ENCODE measurements around the gene MRPL40. TPM values are rescaled to one million over a fixed set of nuclear protein-coding genes. Genes with fewer than 3 reads are reported as not detected.

Gene MRPL40
- total and polyA plus RNA-seq, 9 donors, result 25.6 to 40.2 (median 28.6) TPM

- Histone ChIP-seq H3K27ac (ENCODE audit: low read length) (no peak overlapping the region), H3K27me3 (ENCODE audit: control insufficient read depth, insufficient read depth, low read length) (no peaks in the 10 kb centered on the region), H3K9me3 (replicated peaks; ENCODE audit: control insufficient read depth, low read depth, low read length) (no peaks in the 10 kb centered on the region), H3K4me1 (ENCODE audit: control insufficient read depth, insufficient read depth, low read length) (peaks cover 3% of the 10 kb centered on the region), H3K4me3 (ENCODE audit: low read length) (no peak overlapping the region), H3K36me3 (ENCODE audit: control insufficient read depth, insufficient read depth, low read length) (peaks cover 50% of the 10 kb centered on the region)
- DNase-seq, result no peak
- WGBS (ENCODE audit: insufficient coverage), result no CpG with 5 or more reads among the region's 2 CpGs
Measured at GRCh38 chr22:19460036-19460435, 27.7 kb downstream of the MRPL40 start.

- H3K9me3 ChIP-seq (replicated peaks; ENCODE audit: control insufficient read depth, low read depth, low read length), result no peaks in the 10 kb centered on the region
- H3K36me3 ChIP-seq (ENCODE audit: control insufficient read depth, insufficient read depth, low read length), result peaks cover 48% of the 10 kb centered on the region
- H3K4me1 ChIP-seq (ENCODE audit: control insufficient read depth, insufficient read depth, low read length), result peaks cover 3% of the 10 kb centered on the region
- no peak overlapping the region for H3K27ac ChIP-seq (ENCODE audit: low read length)
- no peaks in the 10 kb centered on the region for H3K27me3 ChIP-seq (ENCODE audit: control insufficient read depth, insufficient read depth, low read length)
- no CpG with 5 or more reads among the region's 1 CpG for WGBS (ENCODE audit: insufficient coverage)
- no peak overlapping the region for H3K4me3 ChIP-seq (ENCODE audit: low read length)
- no peak for DNase-seq
Measured at GRCh38 chr22:19461506-19461905, 29.2 kb downstream of the MRPL40 start.

GRCh38 chr22:19463008-19463407 lies 30.7 kb downstream of the MRPL40 start:
- H3K27me3 ChIP-seq (ENCODE audit: control insufficient read depth, insufficient read depth, low read length), result no peaks in the 10 kb centered on the region
- peaks cover 3% of the 10 kb centered on the region for H3K4me1 ChIP-seq (ENCODE audit: control insufficient read depth, insufficient read depth, low read length)
- DNase-seq, result no peak
- peaks cover 50% of the 10 kb centered on the region for H3K36me3 ChIP-seq (ENCODE audit: control insufficient read depth, insufficient read depth, low read length)
- H3K9me3 ChIP-seq (replicated peaks; ENCODE audit: control insufficient read depth, low read depth, low read length), result no peaks in the 10 kb centered on the region
- H3K27ac ChIP-seq (ENCODE audit: low read length), result no peak overlapping the region
- no peak overlapping the region for H3K4me3 ChIP-seq (ENCODE audit: low read length)
- WGBS (ENCODE audit: insufficient coverage), result no CpG with 5 or more reads among the region's 1 CpG

DNA sequence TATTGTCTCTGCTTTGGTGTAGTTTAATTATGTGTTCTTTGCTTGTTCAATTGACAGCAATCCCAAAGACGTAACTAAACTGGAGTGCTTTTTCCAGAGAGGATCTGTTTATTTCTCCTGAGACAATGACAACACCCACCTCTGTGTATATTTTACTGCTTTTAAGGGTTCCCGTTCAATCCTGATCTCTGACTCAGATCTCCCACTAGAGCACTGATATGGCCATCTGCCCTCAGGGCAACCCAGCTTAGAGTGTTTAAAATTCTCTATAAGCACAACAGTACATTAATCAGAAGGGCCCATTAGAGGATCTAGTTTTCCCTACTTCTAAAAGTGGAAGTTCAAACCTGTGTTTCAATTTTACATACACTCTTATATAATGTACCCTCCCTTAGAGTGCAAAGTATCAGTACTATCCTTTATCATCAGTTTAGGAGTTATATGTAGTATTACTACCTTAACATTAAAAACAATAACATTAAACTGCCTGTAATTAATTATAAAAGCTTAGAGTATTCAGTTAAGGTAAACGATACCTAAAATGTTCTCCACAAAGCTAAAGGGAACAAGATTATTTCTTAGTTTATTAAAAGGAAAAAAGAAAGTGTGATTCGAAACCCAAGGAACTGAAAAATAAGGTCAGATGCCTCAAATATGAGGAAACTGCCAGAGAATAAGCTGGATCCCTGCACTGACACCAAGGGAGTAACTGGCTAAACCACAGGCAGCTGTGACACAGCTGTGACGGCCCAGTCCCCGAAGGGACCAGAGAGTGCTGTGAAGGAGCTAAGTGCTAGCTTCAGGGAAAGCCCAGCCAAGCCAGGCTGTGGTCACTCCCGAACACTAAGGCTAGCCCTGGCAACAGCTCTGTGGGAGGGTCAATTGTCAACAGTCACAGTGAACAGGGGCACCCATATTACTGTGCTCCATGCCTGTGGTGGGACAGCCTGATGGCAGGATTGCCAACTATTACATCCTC lies 31.4 kb downstream of the MRPL40 start:
- H3K27ac ChIP-seq (ENCODE audit: low read length), result no peak overlapping the region
- no peaks in the 10 kb centered on the region for H3K9me3 ChIP-seq (replicated peaks; ENCODE audit: control insufficient read depth, low read depth, low read length)
- peaks cover 54% of the 10 kb centered on the region for H3K36me3 ChIP-seq (ENCODE audit: control insufficient read depth, insufficient read depth, low read length)
- no peaks in the 10 kb centered on the region for H3K27me3 ChIP-seq (ENCODE audit: control insufficient read depth, insufficient read depth, low read length)
- 58% methylated on average over 4 of the region's 7 CpGs for WGBS (ENCODE audit: insufficient coverage)
- H3K4me3 ChIP-seq (ENCODE audit: low read length), result no peak overlapping the region
- peaks cover 3% of the 10 kb centered on the region for H3K4me1 ChIP-seq (ENCODE audit: control insufficient read depth, insufficient read depth, low read length)
- DNase-seq, result peak; percentile 27

DNA sequence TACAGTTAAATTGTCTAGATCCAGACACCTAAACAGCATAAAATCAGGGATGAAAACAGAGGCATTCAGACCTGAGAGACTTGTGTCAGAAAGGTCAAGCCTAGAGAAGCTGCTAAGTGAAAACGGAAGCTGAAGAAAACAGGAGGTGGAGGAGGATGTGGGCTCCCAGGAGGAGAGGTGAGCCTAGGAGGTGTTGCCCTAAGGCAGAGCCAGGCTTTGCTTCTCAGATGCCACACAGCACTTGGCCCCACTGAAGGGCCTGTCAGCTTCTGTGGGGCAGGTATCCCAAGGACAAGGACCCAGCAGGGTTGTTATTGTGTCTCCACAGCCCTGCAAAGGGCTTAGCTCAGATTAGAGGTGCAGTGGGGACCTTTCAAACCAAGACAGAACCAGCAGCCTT lies 32.2 kb downstream of the MRPL40 start:
- peaks cover 57% of the 10 kb centered on the region for H3K36me3 ChIP-seq (ENCODE audit: control insufficient read depth, insufficient read depth, low read length)
- H3K27me3 ChIP-seq (ENCODE audit: control insufficient read depth, insufficient read depth, low read length), result no peaks in the 10 kb centered on the region
- no peak for DNase-seq
- no peaks in the 10 kb centered on the region for H3K9me3 ChIP-seq (replicated peaks; ENCODE audit: control insufficient read depth, low read depth, low read length)
- no peak overlapping the region for H3K4me3 ChIP-seq (ENCODE audit: low read length)
- WGBS (ENCODE audit: insufficient coverage), result 83% methylated on average over 1 of the region's 1 CpG
- H3K27ac ChIP-seq (ENCODE audit: low read length), result no peak overlapping the region
- peaks cover 3% of the 10 kb centered on the region for H3K4me1 ChIP-seq (ENCODE audit: control insufficient read depth, insufficient read depth, low read length)

GRCh38 chr22:19464975-19465374 lies 32.6 kb downstream of the MRPL40 start:
- H3K36me3 ChIP-seq (ENCODE audit: control insufficient read depth, insufficient read depth, low read length), result peaks cover 61% of the 10 kb centered on the region
- no peak for DNase-seq
- no peak overlapping the region for H3K27ac ChIP-seq (ENCODE audit: low read length)
- H3K4me1 ChIP-seq (ENCODE audit: control insufficient read depth, insufficient read depth, low read length), result peaks cover 3% of the 10 kb centered on the region
- no peaks in the 10 kb centered on the region for H3K9me3 ChIP-seq (replicated peaks; ENCODE audit: control insufficient read depth, low read depth, low read length)
- 84% methylated on average over 3 of the region's 4 CpGs for WGBS (ENCODE audit: insufficient coverage)
- H3K4me3 ChIP-seq (ENCODE audit: low read length), result no peak overlapping the region
- no peaks in the 10 kb centered on the region for H3K27me3 ChIP-seq (ENCODE audit: control insufficient read depth, insufficient read depth, low read length)

DNA sequence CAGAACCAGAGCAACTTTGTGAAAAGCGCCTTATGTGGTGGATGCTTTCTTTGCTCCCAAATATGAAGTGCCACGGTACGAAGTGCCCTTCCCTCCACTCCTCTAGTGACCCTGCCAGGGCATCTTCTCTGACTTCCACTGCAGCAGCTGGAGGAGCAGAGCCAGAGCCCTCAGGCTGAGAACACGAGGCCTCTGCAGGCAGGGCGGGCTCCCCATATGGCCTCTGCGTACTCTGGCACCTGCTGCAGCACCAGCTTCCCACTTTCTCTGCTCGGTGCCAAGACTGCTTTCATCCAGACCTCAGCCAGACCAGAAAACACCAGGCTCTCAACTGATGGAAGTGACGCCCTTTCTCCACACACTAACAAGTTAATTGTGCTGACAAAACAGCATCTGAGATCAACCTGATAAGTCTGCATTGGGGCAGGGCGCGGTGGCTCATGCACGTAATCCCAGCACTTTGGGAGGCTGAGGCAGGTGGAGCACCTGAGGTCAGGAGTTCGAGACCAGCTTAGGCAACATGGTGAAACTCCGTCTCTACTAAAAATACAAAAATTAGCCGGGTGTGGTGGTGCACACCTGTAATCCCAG lies 33.9 kb downstream of the MRPL40 start:
- 81% methylated on average over 11 of the region's 14 CpGs for WGBS (ENCODE audit: insufficient coverage)
- Histone ChIP-seq H3K9me3 (replicated peaks; ENCODE audit: control insufficient read depth, low read depth, low read length) (no peaks in the 10 kb centered on the region), H3K36me3 (ENCODE audit: control insufficient read depth, insufficient read depth, low read length) (peaks cover 70% of the 10 kb centered on the region), H3K27me3 (ENCODE audit: control insufficient read depth, insufficient read depth, low read length) (no peaks in the 10 kb centered on the region), H3K4me1 (ENCODE audit: control insufficient read depth, insufficient read depth, low read length) (peaks cover 3% of the 10 kb centered on the region), H3K4me3 (ENCODE audit: low read length) (no peak overlapping the region), H3K27ac (ENCODE audit: low read length) (no peak overlapping the region)
- no peak for DNase-seq

DNA sequence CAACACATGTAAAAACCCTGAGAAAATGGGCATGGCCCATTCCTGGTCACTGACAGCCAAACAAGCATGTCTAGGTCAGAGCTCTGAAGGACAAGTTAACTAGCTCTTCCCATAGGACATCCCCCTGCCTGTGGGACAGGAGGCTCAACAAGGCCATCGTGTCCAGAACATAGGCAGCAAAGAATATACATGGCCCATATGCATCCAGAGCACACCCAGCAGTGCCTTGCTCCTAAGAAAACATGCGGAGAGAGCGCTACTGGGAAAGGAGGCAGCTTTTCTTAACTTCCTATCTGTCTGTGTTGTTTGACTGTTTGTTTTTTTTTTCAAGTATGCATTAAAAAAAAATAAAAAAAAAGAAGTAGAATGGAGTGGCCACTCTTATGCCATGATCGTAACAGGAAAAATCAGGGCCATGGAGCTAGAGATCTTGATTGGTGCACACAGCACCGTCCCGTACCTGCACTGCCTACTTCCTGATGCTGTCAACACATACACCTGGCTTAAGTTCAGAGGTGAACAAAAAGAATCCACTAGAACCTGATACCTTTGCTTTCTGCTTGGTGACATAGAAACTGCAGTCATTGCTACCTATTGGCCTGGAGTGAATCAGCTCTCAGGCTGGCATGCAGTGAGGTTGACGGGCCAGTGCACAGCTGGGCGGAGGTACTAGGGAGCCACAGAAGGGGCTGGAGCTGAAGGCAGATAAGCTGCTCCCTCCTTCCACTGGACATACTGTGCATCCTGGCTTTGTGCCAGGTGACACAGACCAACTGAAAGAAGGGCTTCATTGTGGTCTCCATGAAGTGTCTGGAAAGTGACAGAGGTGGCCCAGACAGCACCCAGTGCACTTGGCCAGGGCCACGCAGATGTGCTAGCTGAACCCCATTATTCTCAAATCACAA lies 34.8 kb downstream of the MRPL40 start:
- Histone ChIP-seq H3K4me1 (ENCODE audit: control insufficient read depth, insufficient read depth, low read length) (peaks cover 3% of the 10 kb centered on the region), H3K9me3 (replicated peaks; ENCODE audit: control insufficient read depth, low read depth, low read length) (no peaks in the 10 kb centered on the region), H3K4me3 (ENCODE audit: low read length) (no peak overlapping the region), H3K27ac (ENCODE audit: low read length) (no peak overlapping the region), H3K27me3 (ENCODE audit: control insufficient read depth, insufficient read depth, low read length) (no peaks in the 10 kb centered on the region), H3K36me3 (ENCODE audit: control insufficient read depth, insufficient read depth, low read length) (peaks cover 78% of the 10 kb centered on the region)
- WGBS (ENCODE audit: insufficient coverage), result 91% methylated on average over 3 of the region's 9 CpGs
- DNase-seq, result no peak

- Histone ChIP-seq H3K27ac (ENCODE audit: low read length) (no peak overlapping the region), H3K27me3 (ENCODE audit: control insufficient read depth, insufficient read depth, low read length) (no peaks in the 10 kb centered on the region), H3K4me3 (ENCODE audit: low read length) (no peak overlapping the region), H3K4me1 (ENCODE audit: control insufficient read depth, insufficient read depth, low read length) (peaks cover 3% of the 10 kb centered on the region), H3K9me3 (replicated peaks; ENCODE audit: control insufficient read depth, low read depth, low read length) (no peaks in the 10 kb centered on the region), H3K36me3 (ENCODE audit: control insufficient read depth, insufficient read depth, low read length) (peaks cover 83% of the 10 kb centered on the region)
- WGBS (ENCODE audit: insufficient coverage), result 89% methylated on average over 3 of the region's 6 CpGs
- DNase-seq, result no peak
Measured at GRCh38 chr22:19467912-19468311, 35.6 kb downstream of the MRPL40 start.

DNA sequence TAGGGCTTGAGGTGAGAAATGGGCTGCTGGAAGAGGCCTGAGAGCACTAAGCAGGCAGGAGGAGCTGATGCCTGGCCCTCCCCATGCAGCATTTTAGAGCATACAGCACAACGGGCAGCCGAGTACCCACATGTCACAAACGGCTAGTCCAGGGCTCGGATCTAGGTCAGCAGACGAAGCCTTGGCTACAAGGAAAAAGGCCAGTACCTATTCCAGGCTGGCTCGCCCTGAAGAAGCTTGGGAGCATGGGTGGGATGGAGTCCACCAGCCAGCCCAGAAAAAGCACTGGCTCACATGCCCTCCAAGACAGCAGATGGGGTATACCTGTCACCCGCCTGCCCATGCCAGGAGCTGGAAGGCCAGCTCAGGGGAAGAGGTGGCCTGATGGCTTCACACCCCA lies 37.1 kb downstream of the MRPL40 start:
- Histone ChIP-seq H3K27me3 (ENCODE audit: control insufficient read depth, insufficient read depth, low read length) (no peaks in the 10 kb centered on the region), H3K4me1 (ENCODE audit: control insufficient read depth, insufficient read depth, low read length) (no peaks in the 10 kb centered on the region), H3K27ac (ENCODE audit: low read length) (no peak overlapping the region), H3K4me3 (ENCODE audit: low read length) (no peak overlapping the region), H3K9me3 (replicated peaks; ENCODE audit: control insufficient read depth, low read depth, low read length) (no peaks in the 10 kb centered on the region), H3K36me3 (ENCODE audit: control insufficient read depth, insufficient read depth, low read length) (peaks cover 90% of the 10 kb centered on the region)
- WGBS (ENCODE audit: insufficient coverage), result 99% methylated on average over 7 of the region's 7 CpGs
- DNase-seq, result no peak
